CD4-positive, alpha-beta T cell treated with Interleukin-6 at 100 ng/mL for 8 hours (primary cell): ENCODE data around the gene TLE5.
"Not testable (repeated sequence)": the region's sequence is repeated elsewhere in the genome, so short reads cannot be mapped to it uniquely, and the experiment has no call there.

ENCODE experiments used
- DNase-seq: peaks from one replicate; pipeline ENCODE4 v3.0.0-alpha.2; 2020; ENCODE audit warnings: mixed read lengths, low spot score

Gene TLE5

GRCh38 chr19:3025549-3025886 lies 36.8 kb downstream of the TLE5 start:
- no peak for DNase-seq

GRCh38 chr19:3024870-3025548 lies 37.3 kb downstream of the TLE5 start:
- no peak for DNase-seq

- DNase-seq: no peak
Measured at GRCh38 chr19:3024509-3024869, 37.8 kb downstream of the TLE5 start.

GRCh38 chr19:3020321-3020960 lies 41.9 kb downstream of the TLE5 start:
- no peak for DNase-seq

- DNase-seq: no peak
Measured at GRCh38 chr19:3019211-3019854, 43.0 kb downstream of the TLE5 start.

- DNase-seq: no peak
Measured at GRCh38 chr19:3017923-3018322, 44.4 kb downstream of the TLE5 start.

- no peak for DNase-seq
Measured at GRCh38 chr19:3015126-3016057, 46.9 kb downstream of the TLE5 start.

GRCh38 chr19:3014135-3014534 lies 48.2 kb downstream of the TLE5 start:
- no peak for DNase-seq

- DNase-seq: no peak
Measured at GRCh38 chr19:3013263-3013725, 49.0 kb downstream of the TLE5 start.

- DNase-seq: no peak
Measured at GRCh38 chr19:3012621-3013262, 49.6 kb downstream of the TLE5 start.

- not testable (repeated sequence) for DNase-seq
Measured at GRCh38 chr19:3012059-3012458, 50.2 kb downstream of the TLE5 start.

- no peak for DNase-seq
Measured at GRCh38 chr19:3010871-3011270, 51.4 kb downstream of the TLE5 start.

- DNase-seq: no peak
Measured at GRCh38 chr19:3008994-3009393, 53.3 kb downstream of the TLE5 start.

GRCh38 chr19:3007975-3008374 lies 54.3 kb downstream of the TLE5 start:
- DNase-seq: no peak

- DNase-seq: no peak
Measured at GRCh38 chr19:3006075-3006767, 56.1 kb downstream of the TLE5 start.

- no peak for DNase-seq
Measured at GRCh38 chr19:3005345-3005744, 57.0 kb downstream of the TLE5 start.

- no peak for DNase-seq
Measured at GRCh38 chr19:3004522-3004921, 57.8 kb downstream of the TLE5 start.

GRCh38 chr19:3003046-3003445 lies 59.2 kb downstream of the TLE5 start:
- no peak for DNase-seq
